GM23248 (cell line): ENCODE results near the gene CTRB2.

Experiments used
- EZH2 ChIP-seq: fragments of 200-600 bp; sonication (generic); IDR thresholded peaks from 2 replicates; pipeline ENCODE4 v1.6.1; 2018; ENCODE audit warnings: antibody characterized with exemption, mild to moderate bottlenecking; ENCODE audit not compliant: insufficient read depth, poor library complexity, severe bottlenecking
- EZH2phosphoT487 ChIP-seq: fragments of 200-600 bp; sonication (generic); IDR thresholded peaks from 2 replicates; pipeline ENCODE4 v1.6.1; 2018; ENCODE audit warnings: antibody characterized with exemption, moderate library complexity, mild to moderate bottlenecking, low read depth; ENCODE audit not compliant: insufficient read depth

DNA sequence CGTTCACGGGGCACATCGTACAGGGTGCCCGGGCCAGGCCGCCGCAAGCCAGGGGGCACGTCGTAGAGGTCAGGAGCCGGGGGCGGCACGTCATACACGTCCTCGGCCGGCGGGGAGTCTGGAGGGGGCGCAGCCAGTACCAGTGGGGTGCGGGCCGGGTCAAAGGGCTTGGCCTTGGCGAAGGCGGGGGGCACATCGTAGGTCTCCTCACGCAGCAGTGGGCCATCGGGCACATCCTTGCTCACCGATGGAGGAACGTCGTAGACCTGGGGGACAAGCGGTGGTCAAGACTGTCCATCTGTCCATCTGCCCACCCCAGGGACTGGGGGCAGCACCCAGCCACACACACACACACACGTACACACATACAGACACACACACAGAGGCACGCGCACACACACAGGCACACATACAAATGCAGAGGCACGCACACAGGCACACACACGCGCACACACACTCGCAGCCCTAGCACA, 28.8 kb upstream of the CTRB2 start:
- TF ChIP-seq EZH2phosphoT487 (no peak), EZH2 (no peak)
